Hippocampal formation (tissue), 2 donors: ENCODE data around the gene CERS6.
"Not testable (repeated sequence)": the region's sequence is repeated elsewhere in the genome, so short reads cannot be mapped to it uniquely, and the experiment has no call there.

ENCODE experiments used
- DNase-seq, 2 donors: peaks; one replicate each; lab custom pipeline; 2025; lab: John Stamatoyannopoulos, UW

CERS6 gene

DNA sequence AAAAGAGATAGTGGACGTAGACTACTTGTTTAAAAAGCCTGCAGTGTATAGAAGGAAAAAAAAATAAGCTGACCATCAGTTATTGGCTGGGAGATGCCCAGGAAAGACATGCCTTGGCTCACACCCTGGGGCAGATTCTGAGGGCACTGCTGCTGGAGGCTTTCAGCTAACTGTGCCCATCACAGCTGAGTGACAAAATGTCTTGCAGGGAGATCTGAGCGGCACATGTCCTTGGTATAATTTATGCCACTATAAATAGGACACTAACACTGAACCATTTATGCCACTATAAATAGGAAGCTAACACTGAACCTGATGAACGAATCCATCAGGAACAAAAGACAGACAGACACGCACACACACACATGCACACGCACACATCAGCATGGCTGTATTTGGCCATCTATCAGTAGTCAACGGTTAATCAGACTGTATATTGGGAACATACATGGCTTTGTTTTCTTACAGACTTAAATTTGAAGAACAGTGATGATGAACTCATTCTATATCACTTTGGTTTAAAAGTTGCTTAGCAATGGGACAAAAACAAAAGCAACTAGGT is 278.2 kb downstream of the CERS6 start:
- DNase-seq, result no peak

DNA sequence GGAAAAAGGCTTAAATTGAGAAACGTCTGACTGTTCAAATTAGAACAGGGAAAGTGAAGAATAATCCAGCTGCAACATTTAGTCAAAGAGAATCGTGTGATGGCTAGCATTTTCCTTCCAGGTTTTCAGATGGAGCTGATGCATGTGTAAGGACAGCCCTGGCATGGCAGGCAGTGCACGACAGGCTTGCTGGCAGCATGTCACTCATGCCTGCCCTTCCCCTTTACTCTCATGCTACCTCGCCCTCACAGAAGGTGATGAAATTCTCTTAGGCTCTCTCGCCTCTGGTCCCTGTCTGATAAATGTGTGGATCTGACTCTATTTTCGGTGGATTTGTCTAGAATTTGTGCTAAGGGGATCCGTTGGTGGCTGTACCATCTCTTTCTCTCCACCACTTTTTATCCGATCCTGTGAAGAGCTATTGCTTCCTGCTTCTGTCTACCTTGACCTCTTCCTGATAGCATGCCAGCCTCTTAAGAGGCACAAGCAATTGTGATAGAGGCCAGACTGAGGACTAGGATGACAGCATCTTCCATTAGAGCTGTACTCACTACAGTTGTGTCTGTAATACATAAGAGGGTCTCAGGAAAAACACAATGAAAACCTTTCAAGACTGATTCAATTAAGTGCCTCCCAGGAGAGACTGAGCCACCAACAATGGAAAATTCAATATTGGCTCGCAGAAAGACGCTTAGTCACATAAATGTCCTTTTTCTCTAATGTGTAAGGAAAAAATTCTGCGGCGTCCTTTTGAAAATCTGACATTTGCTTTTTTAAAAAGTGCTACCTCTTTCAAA is 280.8 kb downstream of the CERS6 start:
- no peak for DNase-seq

DNA sequence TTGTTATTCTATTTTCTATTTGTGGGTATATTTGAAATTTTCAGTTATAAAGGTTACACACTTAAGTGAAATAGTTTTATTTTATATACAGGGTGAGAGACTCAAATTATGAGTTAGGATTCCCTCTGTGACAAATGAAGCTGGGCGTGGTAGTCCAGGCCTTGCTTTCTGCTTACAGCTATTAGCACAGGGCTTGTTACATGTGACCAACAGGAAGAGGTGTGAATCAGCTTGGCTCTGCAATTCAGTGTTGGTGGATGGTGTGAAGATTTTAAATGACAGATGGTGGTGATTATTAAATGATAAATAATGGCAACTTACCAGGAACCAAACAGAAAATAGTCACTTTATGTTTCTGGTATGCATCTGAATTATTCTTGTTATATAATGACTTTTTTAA is 282.0 kb downstream of the CERS6 start:
- no peak for DNase-seq

DNA sequence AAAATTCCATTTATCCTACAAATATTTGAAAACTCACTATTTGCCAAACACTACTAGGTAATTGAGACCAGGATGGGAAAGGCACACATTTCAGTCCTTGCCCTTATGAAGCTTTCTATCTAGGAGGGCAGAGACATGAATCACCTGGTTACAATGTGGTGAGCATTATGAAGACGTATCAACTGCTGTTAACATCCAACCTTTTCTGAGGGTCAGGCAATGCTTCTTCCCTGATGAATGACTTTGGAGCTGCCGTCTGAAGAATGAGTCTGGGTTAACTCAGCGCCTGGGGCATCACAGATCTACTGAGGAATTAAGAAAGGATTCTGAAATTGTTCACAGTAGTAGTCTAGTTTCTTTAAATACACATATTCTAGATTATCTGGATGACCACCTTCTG is 284.3 kb downstream of the CERS6 start:
- no peak for DNase-seq

DNA sequence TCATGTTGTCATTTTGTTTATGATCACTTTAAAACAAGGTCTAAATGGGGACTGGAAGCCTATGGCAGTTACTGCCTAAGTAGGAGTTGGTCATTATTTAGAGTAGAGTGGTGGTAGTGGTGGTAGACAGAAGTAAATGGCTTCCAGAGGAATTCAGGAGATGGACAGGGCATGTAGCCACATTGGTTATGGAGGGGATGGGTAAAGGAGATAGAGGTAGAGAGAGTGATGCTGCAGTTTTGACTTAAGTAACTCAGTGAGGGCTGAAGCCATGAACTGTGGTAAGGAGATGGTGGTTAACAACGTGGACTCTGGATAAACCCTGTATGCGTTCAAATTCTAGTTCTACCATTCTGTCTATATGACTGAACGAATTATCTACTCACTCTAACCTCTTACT is 284.7 kb downstream of the CERS6 start:
- DNase-seq, result no peak

DNA sequence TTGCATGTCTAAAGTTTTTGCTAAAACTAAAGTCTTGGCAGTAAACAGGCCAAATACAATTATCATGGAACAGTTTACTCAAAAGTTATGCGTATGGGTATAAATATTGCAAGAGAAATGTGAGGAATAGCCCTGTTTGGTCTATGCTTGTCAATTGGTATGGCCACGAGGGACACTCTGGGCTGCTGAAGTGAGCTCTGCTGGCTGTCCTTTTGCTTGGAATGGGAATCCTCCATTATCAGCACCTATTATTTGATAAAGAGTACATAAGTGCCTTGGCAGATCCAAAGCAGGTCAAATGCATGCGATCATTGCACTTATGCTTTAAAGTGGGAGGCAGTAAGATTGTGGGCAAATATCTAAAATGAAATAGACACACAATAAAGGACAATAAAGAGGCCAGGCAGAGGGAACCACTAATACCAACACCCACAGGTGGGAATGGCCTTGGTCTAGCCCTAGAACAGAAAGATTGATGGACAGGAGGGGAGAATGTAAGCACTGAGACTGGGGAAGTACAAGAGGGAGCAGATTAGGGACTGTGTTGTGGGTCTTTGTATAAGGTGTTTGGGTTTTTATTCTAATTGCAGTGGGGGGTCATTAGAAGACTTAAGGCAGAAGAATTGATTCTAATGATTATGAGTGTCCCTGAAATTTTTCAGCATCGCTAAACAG is 286.3 kb downstream of the CERS6 start:
- no peak for DNase-seq

DNA sequence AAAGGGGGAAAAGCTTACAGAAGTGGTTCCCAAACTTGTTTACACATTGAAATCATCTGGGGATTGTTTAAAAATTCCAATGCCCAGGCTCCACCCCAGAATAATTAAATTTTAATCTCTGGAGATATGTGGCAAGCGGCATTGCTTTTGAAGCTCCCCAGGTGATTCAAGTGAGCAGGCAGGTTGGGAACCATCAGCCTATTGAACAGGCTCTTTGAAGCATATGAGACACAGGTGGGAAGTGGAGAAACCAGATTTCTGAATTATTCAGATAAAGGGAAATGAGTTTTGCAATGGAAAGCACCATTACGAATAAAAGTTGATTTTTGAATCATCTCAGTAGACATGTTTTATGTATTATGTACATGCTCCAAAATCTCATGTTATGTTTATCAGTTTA is 288.8 kb downstream of the CERS6 start:
- DNase-seq, result no peak

DNA sequence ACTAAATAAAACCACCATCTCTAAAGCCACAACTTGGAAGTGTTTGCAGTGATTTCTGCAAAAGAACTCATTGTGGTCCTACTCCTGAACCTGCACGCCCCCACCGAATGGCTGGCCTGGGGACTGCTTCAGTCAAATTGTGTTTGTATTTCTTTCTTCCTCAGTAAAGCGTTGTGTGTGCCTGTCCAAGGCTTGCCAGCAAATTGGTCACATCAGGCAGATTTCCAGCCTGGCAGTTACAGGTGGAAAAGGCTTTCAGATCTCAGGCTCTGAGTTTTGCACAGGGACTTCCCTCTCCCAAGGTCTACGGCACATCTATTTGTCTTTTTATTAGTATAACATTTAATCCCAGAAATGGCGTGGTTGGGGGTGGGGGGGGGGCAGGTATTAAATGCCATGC is 292.4 kb downstream of the CERS6 start:
- no peak for DNase-seq

DNA sequence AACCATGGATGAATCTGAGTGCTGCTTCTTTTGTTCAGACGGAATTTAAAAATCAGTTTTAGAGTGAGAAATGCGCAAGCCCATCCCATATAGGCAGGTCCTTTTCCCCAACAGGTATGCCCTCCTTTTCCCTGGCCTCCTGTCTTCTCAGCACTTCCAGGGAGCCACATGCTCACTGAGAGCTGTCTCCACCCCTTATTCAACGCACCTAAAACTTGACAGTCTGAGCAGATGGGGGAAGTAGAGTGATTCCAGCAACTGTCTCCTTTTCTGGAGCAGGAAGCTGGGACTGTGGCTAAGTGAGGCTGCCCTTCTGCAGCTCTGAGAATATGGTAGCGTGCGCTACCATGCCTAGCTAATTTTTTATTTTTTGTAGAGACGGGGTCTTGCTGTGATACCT is 293.2 kb downstream of the CERS6 start:
- DNase-seq, result no peak

DNA sequence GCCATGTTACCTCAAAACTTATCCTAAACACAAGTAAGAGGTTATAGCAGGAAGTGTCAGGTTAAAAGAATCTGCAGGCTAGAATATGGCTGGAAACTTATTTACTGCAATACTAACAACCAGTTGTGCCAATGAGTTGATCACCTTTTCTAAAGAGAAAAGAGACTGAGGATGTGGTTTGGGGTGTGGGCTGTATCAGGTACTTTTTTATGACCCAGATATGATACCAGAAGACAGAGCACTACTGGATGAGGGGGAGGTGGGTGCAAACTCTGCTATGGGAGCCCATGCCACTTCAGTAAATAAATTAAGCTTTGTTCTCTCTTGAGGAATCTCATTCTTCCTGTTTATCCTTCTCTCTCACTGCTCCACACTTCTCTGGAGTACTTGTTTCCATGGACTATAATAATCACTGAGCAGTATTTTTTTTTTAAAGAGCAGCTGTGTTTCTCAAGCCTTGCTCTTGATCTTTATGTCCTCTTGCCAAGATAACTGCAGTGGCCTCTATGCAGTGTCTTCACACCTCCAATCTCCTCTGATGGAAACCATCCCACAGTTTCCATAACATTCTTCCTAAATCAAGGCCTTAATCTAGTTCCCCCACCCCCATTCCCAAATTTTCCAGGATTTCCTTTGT is 295.1 kb downstream of the CERS6 start:
- no peak for DNase-seq

DNA sequence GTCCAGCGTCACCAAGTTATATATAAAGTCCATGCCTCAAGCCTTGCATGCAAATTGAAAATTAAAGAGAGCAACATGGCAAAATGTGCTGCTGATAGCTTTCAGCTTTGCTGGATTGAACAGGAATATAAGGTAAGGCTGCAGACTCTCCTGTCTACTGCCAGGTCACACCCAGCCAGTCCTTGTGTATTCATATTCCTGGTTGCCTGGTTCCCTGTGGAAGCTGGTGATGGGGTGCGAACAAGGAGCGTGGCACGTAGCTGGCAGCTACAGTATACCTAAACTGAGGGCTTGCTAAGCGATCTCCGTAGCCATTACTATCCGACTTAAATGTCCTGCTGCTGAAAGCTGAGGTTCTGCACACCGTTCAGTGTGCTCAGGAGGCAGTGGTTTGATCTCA is 296.3 kb downstream of the CERS6 start:
- DNase-seq, result no peak

DNA sequence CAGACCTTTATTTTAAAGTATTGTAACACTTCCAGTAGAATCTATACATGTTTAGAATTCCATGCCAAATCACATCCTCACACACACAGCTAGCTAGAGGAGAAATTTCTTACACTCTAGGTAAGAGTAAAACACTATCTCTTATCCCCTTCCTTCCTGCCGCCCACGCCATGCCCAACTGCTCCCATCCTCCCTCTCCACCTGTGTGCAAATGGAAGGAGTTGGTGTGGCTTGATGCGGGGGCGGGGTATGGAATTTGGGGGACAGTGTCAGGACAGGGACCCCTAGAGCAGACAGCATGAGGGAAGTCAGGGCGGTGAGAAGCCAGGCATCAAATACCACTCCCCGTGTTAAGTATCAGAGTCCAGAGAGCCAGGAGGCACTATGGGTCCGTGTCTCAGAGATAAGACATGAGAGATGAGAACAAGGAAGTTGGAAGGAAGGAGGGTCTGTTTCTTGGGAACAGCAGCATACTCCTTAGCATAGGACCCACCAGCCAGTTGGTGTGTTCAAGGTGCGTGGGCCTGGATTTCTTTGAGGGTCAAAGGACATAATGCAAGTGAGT is 297.8 kb downstream of the CERS6 start:
- DNase-seq, result no peak

DNA sequence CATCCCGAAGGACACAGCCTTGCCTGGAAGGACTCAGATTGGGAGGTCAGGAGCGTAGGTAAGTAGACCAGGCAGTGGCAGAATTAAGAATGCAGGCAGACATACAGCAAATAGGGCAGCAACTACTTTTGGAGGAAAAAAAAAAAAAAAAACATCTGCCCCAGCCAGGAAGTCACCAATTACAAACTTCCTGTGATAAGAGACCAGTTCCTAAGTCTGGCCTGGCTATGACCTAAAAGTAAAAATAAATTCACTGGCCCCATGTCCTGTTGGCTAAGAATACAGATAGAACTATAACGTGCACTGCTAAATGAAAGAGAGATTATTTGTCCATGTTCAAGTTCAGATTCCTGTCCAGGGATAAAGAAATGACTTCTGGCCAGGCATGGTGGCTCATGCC is 301.2 kb downstream of the CERS6 start:
- DNase-seq, result no peak

DNA sequence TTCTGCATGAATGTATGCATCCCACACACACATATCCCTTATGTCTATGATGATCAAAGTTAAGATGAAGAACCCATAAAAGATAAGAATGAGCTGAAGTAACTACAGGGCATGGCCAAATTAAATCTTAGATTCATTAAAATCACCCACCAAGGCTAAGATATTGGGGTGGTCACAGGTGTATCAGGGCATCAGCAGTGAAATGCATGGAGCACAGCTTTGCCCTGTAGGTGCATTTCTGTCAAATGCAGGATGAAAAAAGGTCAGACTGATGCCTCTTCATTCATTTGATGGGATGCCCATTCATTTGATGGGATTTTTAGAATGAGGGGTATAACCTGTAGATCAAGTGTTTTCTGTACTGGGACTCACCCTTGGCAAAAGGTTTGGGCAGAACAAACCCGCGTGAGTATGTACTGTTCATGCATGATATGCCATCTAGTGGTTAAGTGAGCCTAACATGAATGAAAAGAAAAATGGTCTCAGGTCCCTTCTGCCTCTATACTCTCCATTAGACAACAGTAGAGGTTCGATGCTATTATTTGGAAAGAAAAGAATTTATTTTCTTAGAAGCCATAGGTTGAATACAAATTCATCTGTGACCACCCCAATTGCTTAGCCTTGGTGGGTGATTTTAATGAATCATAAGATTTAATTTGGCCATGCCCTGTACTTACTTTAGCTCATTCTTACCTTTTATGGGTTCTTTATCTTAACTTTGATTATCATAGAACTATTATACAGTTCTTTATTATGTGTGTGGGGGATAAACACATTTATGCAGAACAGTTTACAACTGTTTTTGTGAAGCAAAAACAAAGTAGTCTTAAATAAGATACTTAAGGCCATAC is 303.1 kb downstream of the CERS6 start:
- DNase-seq, result peak in 1 of 2 donors; percentile 33

DNA sequence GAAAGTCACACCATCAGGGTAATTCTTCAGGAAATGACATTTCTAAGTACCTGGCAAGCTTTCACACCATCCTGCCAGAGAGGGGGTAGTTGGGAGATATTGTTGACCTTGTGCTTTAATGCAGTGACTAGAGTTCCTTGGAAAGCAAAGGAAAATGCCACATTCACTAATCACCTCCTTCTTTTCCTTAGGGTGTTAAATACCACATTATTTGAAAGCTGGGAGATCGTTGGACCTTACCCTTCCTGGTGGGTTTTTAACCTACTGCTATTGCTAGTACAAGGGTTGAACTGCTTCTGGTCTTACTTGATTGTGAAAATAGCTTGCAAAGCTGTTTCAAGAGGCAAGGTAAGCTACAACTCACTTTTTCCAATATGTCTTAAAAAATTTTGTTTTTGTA is 309.3 kb downstream of the CERS6 start:
- no peak for DNase-seq

DNA sequence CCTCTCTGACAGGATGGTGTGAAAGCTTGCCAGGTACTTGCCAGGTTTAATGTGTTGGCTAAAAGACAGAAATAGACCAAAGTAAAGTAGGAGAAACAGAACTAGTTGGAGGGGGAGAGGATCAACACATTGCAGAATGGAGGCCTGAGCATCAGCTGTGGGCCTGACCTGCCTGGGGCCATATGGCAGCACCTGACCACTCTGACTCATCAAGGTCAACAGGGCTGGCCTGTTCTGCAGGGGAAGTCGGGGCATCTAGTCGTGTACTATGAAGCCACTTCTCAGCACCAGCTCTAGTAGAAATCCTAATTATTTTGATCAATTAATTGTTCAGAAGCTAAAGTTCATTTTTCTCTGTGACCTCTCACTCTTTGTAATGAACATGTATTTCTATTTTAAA is 310.5 kb downstream of the CERS6 start:
- no peak for DNase-seq

DNA sequence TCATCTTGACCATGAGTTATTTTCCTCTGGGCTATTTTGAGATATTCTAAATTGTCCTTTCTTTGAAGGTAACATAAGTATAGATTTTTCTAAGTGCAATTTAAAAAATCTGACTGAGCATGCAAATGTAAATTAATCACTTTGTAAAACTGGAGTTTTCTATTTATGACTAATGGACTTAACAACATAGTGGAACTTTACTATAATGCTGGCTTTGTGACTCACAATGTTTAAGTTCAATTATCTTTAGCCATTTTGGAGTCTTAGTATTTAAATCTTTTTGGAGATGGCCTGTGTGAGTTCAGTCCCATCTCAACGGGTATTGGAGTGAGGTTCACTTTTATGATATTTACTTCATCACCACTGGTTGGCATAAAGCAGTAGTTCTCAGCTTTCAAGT is 311.2 kb downstream of the CERS6 start:
- DNase-seq, result no peak

DNA sequence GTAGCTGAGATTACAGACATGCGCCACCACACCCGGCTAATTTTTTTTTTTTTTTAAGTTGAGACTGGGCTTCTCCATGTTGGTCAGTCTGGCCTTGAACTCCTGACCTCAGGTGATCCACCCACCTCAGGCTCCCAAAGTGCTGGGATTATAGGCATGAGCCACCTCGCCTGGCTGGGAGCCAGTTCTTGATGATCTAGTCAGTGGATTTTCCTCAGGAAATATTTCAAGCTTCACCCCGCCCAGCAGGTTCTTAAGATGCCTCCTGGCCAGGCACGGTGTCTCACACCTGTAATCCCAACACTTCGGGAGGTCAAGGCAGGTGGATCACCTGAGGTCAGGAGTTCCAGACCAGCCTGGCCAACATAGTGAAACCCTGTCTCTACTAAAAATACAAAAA is 312.3 kb downstream of the CERS6 start:
- DNase-seq, result not testable (repeated sequence)

DNA sequence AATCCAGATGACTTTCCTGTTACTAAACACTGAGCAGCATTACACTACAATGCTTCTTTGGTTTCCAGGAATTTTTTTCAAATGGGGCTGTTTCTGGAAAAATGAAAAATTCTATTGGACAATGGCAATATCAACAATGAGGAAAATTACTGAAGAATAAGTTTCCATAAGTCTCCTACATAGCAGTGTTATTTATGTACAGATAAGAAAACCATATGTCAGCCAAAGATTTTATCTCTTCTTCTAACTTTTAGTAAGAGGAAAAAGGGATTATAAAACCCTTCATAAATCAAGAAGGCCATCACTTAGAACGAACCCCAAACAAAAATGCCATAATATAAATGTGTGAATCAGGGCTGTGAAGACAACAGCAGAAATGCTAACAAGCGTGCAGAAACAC is 314.7 kb downstream of the CERS6 start:
- DNase-seq, result no peak

DNA sequence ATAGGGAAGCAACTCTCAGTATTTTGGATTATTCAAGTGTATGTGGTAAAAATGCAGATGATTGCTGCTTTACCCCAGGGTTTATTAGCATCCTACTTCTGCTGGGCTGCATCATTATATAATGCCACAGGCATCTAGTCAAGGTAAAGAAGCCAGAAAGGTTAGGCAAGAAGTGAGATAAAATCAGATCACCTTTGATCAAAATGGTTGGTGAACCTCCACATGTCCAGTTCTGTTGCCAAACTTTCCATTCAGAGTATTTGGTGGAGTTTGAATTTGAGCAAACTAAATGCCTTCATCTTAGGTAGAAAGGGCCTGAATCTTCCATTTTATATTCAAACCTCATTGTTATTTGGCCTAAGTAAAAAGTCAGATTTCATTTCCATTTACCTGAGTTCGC is 316.6 kb downstream of the CERS6 start:
- no peak for DNase-seq

DNA sequence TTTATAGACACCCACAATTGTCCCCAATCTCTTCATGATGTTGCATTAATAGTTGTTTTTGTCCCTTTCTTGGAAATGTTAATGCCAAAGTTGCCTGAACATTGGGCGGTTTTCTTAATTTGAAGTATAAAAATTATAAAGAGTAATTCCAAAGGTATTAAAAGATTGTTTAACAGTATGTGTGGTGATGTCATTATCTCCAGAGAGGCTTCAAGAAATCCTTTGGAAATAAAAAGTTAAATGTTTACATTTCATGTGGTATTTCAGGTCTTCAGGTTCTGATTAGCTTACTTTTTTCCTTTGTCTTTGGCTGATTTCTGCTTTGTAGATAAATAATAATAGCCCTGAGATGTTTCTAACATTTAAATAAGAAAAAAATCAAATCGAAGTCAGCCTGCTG is 317.1 kb downstream of the CERS6 start:
- no peak for DNase-seq
